CD4-positive, alpha-beta T cell treated with Interleukin-4 for 1 hour (primary cell): ENCODE data around the gene PRPH.
"Not testable (repeated sequence)": the region's sequence is repeated elsewhere in the genome, so short reads cannot be mapped to it uniquely, and the experiment has no call there.

Experiments used
- DNase-seq, 2 donors: peaks; one replicate each; pipeline ENCODE4 v3.0.0-alpha.2; 2020 to 2022

Gene PRPH

DNA sequence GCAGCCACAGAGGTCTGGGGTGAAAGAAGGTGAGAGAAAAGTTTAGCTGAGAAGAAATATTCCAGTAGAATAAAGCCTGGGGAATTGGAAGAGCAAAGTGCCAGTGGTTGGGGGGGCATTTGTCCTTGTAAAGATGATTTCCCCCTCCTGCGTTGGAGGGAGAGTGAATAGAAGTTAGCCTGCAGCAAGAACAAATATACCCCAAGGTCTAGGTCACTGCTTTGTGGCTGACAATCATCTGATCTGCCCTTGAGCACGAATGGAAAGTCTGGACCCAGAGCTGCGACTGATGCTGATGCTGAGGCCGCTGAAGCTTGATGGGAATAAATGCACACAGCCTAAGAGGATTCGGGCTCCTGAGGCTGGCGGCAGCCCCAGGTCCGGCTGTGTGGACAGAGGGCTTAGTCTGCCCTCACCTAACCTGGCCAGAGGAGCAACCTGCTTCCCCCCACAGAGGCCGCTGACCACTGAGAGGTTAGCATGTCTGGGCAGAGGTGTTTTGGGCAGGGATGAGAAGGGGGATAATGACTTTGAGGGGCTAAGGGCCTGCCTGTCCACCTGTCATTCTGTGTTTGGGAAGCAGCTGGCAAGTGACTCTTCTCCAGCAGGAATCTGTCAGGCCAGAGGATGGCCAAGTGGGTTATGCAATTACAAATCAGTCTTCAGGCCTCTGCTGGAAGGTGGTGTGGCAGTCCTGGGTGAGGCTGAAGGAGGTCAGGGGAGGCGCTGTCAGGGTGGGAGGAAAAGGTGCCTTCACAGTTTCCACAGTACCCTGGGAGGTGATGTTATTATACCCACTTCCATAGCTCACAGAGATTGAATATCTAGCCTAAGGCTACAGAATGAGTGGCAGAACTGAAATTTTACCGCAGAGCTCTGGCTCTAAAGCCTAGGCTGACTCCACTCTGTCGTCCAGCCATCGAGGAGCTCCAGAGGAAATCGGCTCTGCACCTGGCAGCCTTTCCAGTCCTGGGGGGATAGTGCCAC, 18.4 kb upstream of the PRPH start:
- no peak for DNase-seq

DNA sequence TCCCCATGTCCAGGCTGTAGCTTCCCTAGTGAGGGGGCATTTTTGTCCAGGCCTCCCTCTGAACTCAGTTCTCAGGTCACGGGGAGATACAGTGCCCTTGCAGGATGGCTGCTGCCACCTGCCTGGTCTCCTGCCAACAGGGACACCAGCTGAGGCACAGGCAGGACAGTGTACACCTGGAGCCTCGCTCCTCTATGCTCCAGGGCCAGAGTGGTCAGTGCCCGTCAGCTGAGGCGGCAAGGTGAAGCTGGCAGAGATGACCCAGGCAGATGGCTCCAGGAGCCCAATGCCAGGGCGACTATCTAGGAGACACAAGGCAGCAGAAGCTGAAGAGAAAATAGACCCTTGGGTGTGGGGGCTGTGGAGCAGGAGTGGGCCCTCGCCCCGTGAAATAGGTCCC, 17.5 kb upstream of the PRPH start:
- no peak for DNase-seq

DNA sequence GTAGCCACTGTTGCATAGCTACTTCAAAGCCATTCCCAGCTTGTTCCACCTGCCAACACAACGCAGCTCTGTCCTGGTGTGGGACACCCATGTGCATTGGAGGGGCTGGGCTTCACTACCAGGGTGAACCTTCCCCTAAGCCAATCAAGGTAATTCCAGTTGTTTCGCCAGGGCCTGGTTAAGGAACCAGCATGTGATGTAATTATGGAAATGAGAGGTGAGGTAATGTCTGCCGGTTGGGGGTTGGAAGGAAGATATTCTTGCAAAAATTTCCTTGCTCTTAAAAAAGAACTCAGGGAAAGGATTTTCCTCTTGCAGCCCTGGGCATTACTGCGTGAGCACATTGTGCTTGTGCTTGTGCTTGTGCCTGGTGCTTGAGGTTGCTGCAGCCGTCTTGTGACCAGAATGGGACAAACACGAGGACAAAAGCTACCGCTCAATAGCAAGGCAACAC, 15.2 kb upstream of the PRPH start:
- no peak for DNase-seq

DNA sequence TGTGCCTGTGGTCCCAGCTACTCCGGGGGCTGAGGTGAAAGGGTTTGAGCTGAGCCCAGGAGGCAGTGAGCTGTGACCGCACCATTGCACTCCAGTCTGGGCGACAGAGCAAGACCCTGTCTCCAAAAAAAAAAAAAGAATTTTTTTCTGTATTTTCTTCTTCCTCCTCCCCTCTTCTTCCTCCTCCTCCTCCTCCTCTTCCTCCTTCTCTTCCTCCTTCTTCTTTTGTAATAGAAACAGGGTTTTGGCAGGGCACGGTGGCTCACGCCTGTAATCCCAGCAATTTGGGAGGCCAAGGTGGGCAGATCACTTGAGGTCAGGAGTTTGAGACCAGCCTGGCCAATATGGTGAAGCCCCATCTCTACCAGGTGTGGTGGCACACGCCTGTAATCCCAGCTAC, 14.4 kb upstream of the PRPH start:
- DNase-seq, result not testable (repeated sequence)

DNA sequence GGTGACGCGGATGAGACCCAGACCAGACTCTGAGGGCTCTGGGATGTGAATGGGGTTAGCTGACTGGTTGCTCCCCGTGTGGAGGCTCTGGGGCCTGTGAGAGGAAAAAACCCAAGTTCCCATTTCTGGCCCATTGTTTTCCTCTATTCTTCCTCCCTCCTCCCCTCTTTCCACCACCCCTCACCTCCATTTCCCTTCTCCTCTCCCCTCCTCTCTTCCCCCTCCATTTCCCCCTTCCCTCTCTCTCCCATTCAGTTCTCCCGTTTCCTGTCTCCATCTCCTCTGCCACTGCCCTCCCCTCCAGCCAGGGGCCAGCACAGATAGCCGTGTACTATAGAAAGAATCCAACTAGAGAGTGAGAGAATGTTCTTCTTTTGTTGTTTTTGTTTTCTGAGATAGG, 12.6 kb upstream of the PRPH start:
- no peak for DNase-seq

DNA sequence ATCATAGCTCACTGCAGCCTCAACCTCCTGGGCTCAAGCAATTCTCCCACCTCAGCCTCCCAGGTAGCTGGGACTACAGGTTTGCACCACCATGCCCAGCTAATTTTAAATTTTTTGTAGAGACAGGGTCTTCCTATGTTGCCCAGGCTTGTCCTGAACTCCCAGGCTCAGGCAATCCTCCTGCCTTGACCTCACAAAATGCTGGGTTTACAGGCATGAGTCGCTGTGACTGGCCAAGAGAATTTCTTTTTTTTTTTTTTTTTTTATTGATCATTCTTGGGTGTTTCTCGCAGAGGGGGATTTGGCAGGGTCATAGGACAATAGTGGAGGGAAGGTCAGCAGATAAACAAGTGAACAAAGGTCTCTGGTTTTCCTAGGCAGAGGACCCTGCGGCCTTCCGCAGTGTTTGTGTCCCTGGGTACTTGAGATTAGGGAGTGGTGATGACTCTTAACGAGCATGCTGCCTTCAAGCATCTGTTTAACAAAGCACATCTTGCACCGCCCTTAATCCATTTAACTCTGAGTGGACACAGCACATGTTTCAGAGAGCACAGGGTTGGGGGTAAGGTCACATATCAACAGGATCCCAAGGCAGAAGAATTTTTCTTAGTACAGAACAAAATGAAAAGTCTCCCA, 12.1 kb upstream of the PRPH start:
- not testable (repeated sequence) for DNase-seq

DNA sequence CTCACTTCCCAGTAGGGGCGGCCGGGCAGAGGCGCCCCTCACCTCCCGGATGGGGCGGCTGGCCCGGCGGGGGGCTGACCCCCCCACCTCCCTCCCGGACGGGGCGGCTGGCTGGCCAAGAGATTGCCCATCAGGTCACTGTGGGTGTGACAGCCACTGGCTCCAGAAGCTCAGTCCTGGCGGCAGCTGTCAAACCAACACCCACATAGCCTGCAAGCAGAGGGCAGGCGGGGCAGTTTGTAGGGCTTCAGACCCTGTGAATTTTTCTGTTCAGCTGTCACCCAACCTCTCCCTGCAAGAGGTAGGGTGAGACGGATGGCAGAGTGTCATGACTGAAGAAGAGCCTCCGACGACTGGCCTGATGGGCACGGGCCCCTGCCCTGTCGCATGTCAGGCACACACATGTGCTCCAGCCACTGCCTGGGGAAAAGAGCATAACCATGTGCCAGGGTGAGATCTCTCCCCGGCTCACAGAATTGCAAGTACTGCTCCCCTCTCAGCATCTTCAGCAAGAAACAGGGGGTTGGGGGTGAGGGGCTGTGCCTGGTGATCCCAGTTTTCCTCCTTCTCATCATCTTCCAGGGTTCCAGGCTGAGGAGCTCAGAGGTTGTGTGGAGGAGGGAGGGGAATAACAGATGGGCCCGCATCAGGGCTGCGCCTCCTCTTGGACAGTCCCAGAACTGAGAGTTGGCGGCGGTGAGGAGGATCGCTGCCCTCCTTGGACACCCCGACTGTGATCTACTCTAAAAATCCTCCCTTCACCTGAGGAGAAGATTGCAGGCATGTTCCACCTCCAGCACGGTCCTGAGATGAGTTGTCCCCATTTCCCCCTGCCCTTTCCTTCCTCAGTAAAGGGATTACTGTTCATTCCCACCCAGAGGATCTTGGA, 11.2 kb upstream of the PRPH start:
- DNase-seq, result no peak

DNA sequence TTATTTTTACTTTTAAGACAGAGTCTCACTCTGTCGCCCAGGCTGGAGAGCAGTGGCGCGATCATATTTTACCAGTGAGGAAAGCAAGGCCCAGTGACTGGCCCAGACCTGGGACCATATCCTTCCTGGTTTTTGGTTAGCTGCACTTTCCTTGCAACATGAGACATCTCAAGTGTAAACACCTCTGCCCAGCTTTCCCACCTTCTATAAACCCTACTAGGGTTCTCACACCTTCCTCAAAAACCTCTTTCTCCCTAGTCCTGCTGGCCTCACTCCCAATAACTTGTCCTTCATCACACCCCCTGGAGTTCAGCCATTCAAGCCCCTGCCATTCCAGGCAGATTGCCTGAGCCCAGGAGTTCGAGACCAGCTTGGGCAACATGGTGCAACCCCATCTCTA, 10.3 kb upstream of the PRPH start:
- no peak for DNase-seq

DNA sequence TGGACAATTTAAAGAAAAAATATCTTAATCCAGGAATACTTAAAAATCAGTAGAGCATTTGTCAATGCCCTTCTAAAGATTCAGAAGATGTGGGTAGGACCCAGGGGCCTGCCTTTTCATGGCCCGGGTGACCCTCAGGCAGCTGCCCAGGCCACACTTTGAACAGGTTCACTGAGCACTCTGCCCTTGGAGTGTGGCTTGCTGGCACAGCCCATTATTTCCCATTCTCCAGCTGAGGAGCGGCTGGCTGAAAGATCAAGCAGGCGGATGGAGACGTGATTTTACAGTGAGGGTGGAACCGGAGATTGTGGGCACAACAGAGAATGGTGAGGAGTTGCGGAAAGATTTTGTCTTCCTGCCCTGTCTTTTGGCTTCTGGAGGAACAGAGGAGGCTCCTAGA, 7.1 kb upstream of the PRPH start:
- DNase-seq, result no peak

DNA sequence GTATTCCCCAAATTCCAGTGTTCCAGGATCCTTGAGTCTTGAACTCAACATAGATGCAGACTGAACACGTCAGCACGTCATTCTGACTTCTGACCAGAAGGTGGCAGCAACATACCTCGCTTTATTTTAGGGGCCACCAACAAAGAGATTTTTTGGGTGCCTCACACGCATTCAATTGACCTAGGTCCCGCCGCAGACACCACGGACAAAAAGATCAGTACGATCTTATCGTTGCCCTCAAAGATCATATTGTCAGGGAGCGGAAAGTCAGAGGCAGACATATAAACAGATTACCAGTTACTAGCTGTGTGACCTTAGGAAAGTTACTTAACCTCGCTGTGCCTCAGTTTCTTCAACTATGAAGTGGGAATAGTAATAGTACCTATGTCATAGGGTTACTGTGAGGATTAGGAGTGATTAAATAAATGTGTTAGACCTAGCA, 6.5 kb upstream of the PRPH start:
- peak; percentile 77 to 80 for DNase-seq

DNA sequence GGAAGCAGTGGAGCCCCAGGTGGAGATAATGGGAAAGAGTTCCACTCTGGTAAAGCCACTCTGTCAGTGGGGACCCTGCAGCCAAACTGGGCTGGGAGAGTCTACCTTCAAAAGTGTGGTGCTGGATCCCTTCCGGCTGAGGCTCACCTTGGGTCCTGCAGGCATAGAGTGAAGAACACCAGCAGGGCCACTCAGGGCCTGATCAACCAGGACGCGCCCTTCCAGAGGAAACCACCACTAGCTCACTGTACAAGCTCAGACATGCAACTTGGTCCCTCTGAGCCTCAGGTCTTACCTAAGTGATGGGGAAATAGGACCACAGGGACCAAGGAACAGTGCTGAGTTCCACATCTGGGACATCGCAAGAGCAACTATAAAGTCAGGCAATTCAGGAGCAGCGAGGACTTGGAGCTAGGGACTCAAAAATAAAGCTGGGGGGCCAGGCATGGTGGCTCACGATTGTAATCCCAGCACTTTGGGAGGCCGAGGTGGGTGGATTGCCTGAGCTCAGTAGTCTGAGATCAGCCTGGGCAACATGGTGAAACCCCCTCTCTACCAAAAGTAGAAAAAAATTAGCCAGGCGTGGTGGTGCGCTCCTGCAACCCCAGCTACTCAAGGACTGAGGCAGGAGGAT, 5.9 kb upstream of the PRPH start:
- DNase-seq, result no peak

DNA sequence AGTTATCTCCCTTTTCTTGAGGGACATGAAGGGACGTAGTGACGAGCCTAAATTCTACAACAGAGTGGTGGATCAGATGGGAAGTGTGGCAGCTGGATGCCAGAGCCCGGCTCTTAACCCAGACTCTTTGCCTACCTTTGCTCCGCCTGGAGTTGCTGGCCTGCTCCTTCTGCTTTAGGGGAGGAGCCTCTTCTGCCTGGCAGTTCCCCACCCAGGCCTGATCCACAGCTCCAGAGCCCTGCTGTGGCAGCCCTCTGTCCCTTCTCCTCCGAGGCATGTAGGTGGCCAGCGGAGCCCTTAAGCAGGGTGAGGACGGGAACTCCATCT, 2.3 kb upstream of the PRPH start:
- no peak for DNase-seq

DNA sequence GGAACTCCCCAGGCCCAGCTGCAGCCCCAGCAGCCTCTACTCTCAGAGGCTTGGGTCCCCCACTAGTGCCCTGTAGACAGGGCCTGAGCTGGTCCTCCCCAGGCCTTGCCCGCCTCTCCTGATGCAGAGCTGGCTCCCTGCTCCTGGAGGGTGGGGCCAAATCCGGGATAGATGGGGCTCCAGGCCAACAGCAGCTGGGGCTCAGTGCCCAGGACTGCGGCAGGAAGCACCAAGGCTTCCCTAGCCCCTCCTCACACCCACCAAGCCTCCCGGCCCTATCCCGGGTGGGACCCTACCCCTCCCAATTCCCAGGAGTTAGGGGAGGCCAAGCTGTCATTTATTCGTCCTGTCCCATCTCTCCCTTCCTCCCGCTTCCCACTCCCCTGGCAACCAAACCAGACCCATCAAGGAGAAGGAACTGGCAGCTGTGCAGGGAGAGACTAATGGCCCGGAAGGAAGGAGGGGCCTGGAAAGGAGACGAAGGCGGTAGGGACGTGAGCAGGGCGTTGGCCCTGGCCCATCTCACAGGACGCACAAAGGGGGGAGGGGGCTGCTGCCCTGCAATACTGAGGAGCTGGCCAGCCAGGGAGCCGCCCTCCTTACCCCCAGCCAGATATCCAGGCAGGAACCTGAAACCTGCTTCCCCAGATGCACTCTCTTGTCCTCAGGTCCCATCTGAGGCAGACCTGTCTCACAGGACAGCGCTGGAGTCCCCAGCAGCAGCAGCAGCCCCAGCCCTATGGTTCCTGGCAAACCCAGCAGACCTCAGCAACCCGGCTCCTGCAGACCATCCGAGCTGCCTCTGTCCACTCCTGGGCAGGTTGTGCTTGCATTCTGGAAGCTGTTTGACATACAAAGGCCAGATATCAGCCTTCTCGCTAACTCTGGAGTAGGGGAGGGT, 1.6 kb upstream of the PRPH start:
- DNase-seq, result no peak

DNA sequence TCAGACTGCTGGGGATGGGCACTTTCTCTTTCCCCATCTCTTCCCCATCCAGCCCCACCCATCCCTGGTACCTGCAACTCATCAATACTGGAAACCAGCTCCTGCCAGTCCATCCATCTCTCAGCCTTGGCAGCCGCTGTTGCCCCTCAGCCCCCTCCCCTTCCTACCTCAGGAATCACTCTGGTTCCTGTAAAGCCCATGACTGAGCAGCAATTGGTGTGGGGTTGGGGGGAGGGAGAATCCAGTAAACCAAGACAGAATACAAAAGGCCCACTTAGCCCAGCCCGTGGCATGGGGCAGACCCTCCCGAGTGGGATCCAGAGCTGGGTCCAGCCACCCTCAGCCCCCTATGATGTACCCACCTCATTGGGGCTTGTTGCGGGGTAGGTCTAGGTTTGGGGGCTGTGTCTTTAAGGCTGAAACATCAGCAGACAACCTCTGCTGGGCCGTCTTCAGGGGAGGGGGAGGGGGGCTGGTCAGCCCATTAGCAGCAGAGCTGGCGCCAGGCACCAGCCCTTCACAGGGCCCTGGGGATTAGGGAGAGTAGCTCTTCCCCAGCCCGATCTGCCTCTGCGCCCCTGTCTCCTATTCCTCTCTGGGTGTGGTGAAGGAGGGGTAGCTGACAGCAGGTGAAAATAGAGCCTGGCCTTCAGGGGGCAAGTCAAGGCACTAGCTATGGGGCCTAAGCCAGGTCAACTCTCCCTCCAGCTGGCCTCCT, 702 bp upstream of the PRPH start:
- DNase-seq, result no peak

DNA sequence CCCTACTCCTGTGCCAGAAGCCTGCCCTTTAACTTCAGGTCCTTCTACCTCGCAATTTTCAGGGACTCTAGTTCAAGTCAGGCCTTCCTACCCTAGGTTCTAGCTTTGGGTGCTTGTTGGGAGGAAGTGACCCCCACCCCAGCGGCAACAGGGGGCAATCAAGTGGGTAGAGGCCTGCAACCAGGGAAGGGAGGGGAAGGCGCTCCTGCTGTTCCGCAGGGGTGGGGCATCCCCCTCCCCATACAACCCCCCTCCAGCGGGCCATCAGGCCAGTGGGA, 204 bp upstream of the PRPH start:
- no peak for DNase-seq

DNA sequence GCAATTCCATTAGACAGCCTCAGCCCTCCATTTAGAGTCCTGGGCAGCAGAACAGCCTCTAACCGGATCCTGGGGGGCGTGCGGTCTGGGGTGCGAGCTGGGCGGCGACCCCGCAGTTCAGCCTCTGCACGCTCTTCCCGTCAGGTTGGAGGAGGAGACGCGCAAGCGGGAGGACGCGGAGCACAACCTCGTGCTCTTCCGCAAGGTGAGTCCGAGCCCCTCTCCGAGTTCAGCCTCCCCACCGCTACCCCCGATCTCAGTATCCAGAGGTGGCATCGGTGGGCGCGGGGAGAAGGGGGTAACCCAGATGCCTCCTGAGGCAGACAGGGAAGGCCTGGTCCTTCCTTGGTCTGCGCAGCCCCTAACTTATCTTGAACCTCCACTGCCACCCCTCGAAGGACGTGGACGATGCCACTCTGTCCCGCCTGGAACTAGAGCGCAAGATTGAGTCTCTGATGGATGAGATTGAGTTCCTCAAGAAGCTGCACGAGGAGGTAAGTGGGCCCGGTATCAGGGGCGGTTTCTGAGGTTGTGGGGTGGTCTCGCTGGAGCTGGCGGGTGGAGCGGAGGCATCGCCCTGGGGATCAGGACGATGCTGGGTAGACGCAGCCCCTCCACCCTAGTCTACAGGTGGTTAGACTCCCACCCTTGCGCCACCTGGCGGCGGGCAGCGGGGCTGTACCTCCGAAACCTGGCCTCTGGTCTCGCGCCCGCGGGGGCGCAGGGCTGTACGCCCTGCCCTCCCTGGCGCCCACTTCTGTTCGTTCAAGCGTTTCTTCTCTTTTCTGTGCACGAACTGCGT, 1.3 kb downstream of the PRPH start:
- peak; percentile 61 to 65 for DNase-seq

DNA sequence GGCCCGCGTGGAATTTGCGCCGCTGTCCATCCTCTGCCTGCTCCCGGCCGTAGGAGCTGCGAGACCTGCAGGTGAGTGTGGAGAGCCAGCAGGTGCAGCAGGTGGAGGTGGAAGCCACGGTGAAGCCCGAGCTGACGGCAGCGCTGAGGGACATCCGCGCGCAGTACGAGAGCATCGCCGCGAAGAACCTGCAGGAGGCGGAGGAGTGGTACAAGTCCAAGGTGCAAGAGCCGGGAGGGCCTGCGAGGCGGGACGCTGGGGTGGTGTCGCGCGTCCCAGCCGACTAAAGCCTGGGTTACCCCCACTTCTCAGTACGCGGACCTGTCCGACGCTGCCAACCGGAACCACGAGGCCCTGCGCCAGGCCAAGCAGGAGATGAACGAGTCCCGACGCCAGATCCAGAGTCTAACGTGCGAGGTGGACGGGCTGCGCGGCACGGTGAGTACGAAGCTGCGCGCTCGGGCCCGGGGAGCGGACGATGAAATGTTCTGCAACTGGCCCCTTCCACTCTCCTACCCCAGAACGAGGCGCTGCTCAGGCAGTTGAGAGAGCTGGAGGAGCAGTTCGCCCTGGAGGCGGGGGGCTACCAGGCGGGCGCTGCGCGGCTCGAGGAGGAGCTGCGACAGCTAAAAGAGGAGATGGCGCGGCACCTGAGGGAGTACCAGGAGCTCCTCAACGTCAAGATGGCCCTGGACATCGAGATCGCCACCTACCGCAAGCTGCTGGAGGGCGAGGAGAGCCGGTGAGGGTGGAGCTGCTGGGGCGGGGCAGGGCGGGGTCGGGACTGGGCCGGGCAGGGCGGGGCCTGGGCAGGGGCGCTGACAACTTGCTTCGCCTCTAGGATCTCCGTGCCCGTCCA, 2.1 kb downstream of the PRPH start:
- DNase-seq, result peak in 1 of 2 donors; percentile 32

DNA sequence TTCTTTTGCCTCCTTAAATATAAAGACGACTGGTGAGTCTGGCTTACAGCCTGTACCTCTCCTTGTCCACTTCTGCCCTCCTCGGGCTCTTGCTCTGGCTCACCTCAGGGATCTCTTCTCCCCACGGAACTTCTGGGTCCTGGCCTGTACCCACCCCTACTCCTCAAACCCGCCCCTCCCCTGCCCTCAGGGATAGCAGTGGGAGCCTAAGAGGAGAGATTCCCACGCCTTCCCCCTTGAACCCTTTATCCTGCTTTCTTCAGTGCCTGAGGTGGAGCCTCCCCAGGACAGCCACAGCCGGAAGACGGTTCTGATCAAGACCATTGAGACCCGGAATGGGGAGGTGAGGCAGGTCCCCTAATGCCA, 2.7 kb downstream of the PRPH start:
- no peak for DNase-seq

DNA sequence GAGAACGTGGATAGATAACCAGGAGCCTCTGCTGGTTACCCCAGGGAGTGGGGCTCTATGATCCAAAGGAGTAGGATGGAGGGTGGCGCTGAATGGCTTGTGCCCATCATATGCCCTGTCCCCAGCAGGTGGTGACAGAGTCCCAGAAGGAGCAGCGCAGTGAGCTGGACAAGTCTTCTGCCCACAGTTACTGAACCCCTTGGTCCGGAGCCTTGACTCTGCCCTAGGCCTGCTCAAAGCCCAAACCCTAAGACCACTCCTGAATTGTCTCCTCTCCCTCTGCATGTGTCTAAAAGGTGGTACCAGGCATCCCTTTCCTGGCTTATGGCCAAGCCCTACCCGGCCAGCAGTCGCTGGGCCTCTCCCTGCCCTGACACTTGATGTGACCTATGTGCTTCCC, 3.2 kb downstream of the PRPH start:
- DNase-seq, result no peak

DNA sequence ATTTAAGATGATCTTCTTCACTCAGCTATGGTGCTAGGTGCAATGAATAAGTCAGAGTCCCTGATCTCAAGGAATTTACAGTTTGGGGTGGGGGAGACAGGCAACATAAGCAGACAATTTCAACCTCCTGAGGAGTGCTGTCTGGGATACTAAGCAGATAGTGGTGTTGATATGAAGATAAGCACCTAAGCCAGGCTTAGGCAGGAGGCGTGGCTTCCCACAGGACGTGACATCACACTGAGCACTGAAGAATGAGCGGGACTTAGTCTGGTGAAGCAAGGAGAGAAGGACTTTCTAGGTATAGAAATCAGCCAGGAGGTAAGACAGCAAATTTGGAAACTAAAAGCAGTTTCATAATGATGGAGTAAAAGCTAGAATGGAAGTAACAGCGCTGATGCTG, 6.8 kb downstream of the PRPH start:
- DNase-seq, result no peak
